A673 (cell line): ENCODE measurements around the gene STPG1.

Experiments
- EZH2 ChIP-seq: fragments of 200-600 bp; sonication (generic); IDR thresholded peaks from 2 replicates; pipeline ENCODE4 v1.6.1; 2017; ENCODE audit warnings: borderline replicate concordance, low read depth, mild to moderate bottlenecking, mixed read lengths, antibody characterized with exemption, low read length; ENCODE audit not compliant: poor library complexity, severe bottlenecking
- TF ChIP-seq, protein P1 (sequence below): fragments of 300-800, 200-600 bp; sonication (generic); conservative IDR thresholded peaks from 2 replicates; pipeline ENCODE4 v1.5.1; 2017; ENCODE audit warnings: low read depth, mild to moderate bottlenecking, antibody characterized with exemption, low read length, moderate library complexity, mixed read lengths

DNA sequence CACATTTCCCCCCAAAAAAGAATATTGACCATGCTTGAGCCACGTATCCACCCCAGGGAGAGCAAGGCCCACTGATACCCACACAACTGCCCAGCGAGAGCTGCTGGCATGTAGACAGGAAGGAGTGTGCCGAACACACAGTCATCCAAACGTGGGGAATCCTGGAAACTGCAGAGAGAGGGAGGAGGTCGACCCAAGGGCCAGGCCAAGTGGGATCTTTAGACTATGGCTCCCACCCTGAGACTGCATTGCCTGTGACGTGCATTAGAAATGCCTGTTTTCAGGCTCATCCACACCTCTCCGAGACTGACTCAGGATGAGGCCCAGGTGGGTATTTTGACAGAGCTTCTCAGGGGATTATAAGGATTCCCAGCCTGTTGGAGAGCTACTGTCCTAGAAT lies 27.9 kb upstream of the STPG1 start:
- TF ChIP-seq, protein P1, sequence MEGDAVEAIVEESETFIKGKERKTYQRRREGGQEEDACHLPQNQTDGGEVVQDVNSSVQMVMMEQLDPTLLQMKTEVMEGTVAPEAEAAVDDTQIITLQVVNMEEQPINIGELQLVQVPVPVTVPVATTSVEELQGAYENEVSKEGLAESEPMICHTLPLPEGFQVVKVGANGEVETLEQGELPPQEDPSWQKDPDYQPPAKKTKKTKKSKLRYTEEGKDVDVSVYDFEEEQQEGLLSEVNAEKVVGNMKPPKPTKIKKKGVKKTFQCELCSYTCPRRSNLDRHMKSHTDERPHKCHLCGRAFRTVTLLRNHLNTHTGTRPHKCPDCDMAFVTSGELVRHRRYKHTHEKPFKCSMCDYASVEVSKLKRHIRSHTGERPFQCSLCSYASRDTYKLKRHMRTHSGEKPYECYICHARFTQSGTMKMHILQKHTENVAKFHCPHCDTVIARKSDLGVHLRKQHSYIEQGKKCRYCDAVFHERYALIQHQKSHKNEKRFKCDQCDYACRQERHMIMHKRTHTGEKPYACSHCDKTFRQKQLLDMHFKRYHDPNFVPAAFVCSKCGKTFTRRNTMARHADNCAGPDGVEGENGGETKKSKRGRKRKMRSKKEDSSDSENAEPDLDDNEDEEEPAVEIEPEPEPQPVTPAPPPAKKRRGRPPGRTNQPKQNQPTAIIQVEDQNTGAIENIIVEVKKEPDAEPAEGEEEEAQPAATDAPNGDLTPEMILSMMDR: no peak
- TF ChIP-seq EZH2: no peak
